Measurements from ENCODE around the gene KLHL13. TPM values are rescaled to one million over a fixed set of nuclear protein-coding genes. Genes with fewer than 3 reads are reported as not detected.

Gene KLHL13
- total RNA-seq, 2 experiments from 2014 or later: 0.19 to 0.36 TPM

DNA sequence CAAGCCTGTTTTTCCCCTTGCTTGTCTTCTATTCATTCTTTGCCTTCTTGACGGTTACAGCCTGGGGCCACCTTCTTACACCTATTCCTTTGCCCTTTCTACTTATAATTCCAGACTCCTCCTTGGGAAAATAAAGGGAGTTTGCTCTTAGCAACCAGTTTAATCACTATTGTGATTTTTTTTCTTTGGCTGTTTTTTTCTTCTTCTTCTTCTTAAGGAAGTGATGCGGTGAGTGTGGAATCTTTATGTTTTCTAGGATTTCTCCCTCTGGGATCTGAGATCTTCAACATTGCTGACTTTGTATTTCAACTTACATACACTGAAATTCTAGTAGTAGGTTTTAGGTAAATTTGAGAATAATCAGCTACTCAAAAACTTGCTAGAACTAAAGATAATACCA lies 1.1 kb upstream of the KLHL13 start:
- Mint-ChIP-seq H3K27me3 (peaks cover 15% of the 10 kb centered on the region), H3K4me1 (ENCODE audit: low read depth) (peaks cover 19% of the 10 kb centered on the region), H3K9me3 (no peaks in the 10 kb centered on the region), H3K27ac (peak overlapping the region; percentile 61), H3K4me3 (peak overlapping the region; percentile 83), H3K36me3 (ENCODE audit: low read depth) (no peaks in the 10 kb centered on the region)
- Histone ChIP-seq H3K27me3 (ENCODE audit: control insufficient read depth in 1 of 2, insufficient read depth in 2 of 2, low read length in 2 of 2) (peaks cover 0 to 14% of the 10 kb centered on the region in 2 experiments), H3K36me3 (ENCODE audit: insufficient read depth, low read length) (no peaks in the 10 kb centered on the region), H3K9me3 (ENCODE audit: control insufficient read depth in 1 of 2, insufficient read depth in 1 of 2, low read length in 2 of 2) (peaks cover 0 to 5% of the 10 kb centered on the region in 2 experiments), H3K4me1 (ENCODE audit: insufficient read depth, low read length) (no peaks in the 10 kb centered on the region), H3K27ac (ENCODE audit: low read depth in 1 of 2, low read length in 2 of 2) (no peak overlapping the region), H3K4me3 (ENCODE audit: low read length) (no peak overlapping the region)
- intact Hi-C loops (cut with DNase I, micrococcal nuclease): no loop called here
- POLR2A ChIA-PET: no interaction called here
- TF ChIP-seq CTCF (IDR thresholded peaks at IDR 0.05): no peak
- ATAC-seq (ENCODE audit: poor library complexity) (no peak), DNase-seq (no peak)
- CTCF ChIA-PET: no interaction called here

GRCh38 chrX:118115953-118116712 lies 477 bp downstream of the KLHL13 start:
- intact Hi-C loops (cut with DNase I, micrococcal nuclease): no loop called here
- Mint-ChIP-seq H3K36me3 (ENCODE audit: low read depth) (no peaks in the 10 kb centered on the region), H3K27me3 (peaks cover 15% of the 10 kb centered on the region), H3K4me3 (peak overlapping the region; percentile 85), H3K27ac (peak overlapping the region; percentile 61), H3K4me1 (ENCODE audit: low read depth) (peaks cover 19% of the 10 kb centered on the region), H3K9me3 (no peaks in the 10 kb centered on the region)
- POLR2A ChIA-PET: no interaction called here
- Histone ChIP-seq H3K4me1 (ENCODE audit: insufficient read depth, low read length) (no peaks in the 10 kb centered on the region), H3K9me3 (ENCODE audit: control insufficient read depth in 1 of 2, insufficient read depth in 1 of 2, low read length in 2 of 2) (peaks cover 0 to 5% of the 10 kb centered on the region in 2 experiments), H3K36me3 (ENCODE audit: insufficient read depth, low read length) (no peaks in the 10 kb centered on the region), H3K4me3 (ENCODE audit: low read length) (peak overlapping the region; percentile 52), H3K27ac (ENCODE audit: low read depth in 1 of 2, low read length in 2 of 2) (no peak overlapping the region), H3K27me3 (ENCODE audit: control insufficient read depth in 1 of 2, insufficient read depth in 2 of 2, low read length in 2 of 2) (peaks cover 0 to 14% of the 10 kb centered on the region in 2 experiments)
- ATAC-seq (ENCODE audit: poor library complexity) (no peak), DNase-seq (peak in 4 of 14 experiments; percentile 1 to 27 (median 6))
- CTCF ChIA-PET: no interaction called here
- TF ChIP-seq CTCF (IDR thresholded peaks at IDR 0.05): no peak

DNA sequence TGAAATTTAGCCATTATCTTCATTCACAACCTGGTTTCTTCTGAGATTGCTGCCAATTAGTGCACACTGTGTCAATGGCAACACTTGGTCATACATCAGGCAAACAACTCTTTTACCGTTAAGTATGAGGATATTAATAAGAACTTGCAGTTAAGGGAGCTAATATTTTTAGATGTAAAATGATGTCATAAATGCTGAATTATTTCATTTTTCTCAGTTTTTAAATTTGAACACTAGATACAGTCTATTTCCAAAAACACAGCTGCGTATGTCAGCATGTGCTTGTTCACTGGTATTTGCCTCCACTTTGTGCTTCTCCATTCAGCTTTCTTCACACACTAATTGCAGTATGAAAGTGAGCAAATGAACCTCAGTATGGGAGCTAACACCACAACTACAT lies 1.6 kb downstream of the KLHL13 start:
- H3K36me3 Mint-ChIP-seq (ENCODE audit: low read depth): no peaks in the 10 kb centered on the region
- no peak overlapping the region for H3K27ac Mint-ChIP-seq
- no peak for ATAC-seq (ENCODE audit: poor library complexity)
- no peak overlapping the region for H3K27ac ChIP-seq (ENCODE audit: low read depth in 1 of 2, low read length in 2 of 2)
- no peaks in the 10 kb centered on the region for H3K9me3 Mint-ChIP-seq
- no peak overlapping the region for H3K4me3 ChIP-seq (ENCODE audit: low read length)
- intact Hi-C loops (cut with DNase I, micrococcal nuclease): no loop called here
- peaks cover 15% of the 10 kb centered on the region for H3K27me3 Mint-ChIP-seq
- H3K36me3 ChIP-seq (ENCODE audit: insufficient read depth, low read length): no peaks in the 10 kb centered on the region
- H3K27me3 ChIP-seq (ENCODE audit: control insufficient read depth in 1 of 2, insufficient read depth in 2 of 2, low read length in 2 of 2): peaks cover 0 to 14% of the 10 kb centered on the region in 2 experiments
- H3K4me1 Mint-ChIP-seq (ENCODE audit: low read depth): peaks cover 19% of the 10 kb centered on the region
- ChIA-PET POLR2A (no interaction called here), CTCF (no interaction called here)
- DNase-seq: no peak
- peaks cover 0 to 5% of the 10 kb centered on the region in 2 experiments for H3K9me3 ChIP-seq (ENCODE audit: control insufficient read depth in 1 of 2, insufficient read depth in 1 of 2, low read length in 2 of 2)
- H3K4me3 Mint-ChIP-seq: peak overlapping the region; percentile 35
- no peaks in the 10 kb centered on the region for H3K4me1 ChIP-seq (ENCODE audit: insufficient read depth, low read length)
- TF ChIP-seq CTCF (IDR thresholded peaks at IDR 0.05): no peak

All from CD4-positive, alpha-beta T cell (primary cell).